OCI-LY3 (cell line): ENCODE results near the gene SYT1.

Source experiments
- CTCF ChIP-seq: fragments of 200-600, 300-600 bp; sonication (generic); IDR thresholded peaks from 2 replicates; pipeline ENCODE4 v1.5.1; 2014; ENCODE audit warnings: antibody characterized with exemption, low read length, low read depth
- EZH2phosphoT487 ChIP-seq: fragments of 200-600 bp; shearing (Covaris generic); IDR thresholded peaks from 2 replicates; pipeline ENCODE4 v1.6.1; 2018; ENCODE audit warnings: antibody characterized with exemption, mixed run types, low read depth

GRCh38 chr12:78961171-78961570 is 96.6 kb downstream of the SYT1 start:
- TF ChIP-seq CTCF (no peak), EZH2phosphoT487 (no peak)
